Heart left ventricle (tissue), 16 donors: ENCODE results near the gene FBXW4. TPM values are rescaled to one million over a fixed set of nuclear protein-coding genes. Genes with fewer than 3 reads are reported as not detected.

ENCODE experiments used
- ATAC-seq, 4 donors: fragments of 200-7000 bp; cut with Tn5 transposase; one replicate each; pipeline ENCODE4 v1.9.1; 2020 to 2022; ENCODE audit warnings: moderate library complexity in 4 of 4, mild to moderate bottlenecking in 3 of 4, moderate number of reproducible peaks in 1 of 4
- DNase-seq, 5 donors: peaks; one replicate each; pipeline ENCODE4 v3.0.0-alpha.2; 2020
- H3K27ac ChIP-seq, 12 donors: fragments of 200-600 bp; sonication (generic) in 4 of 12; one replicate each; pipeline versions ENCODE4 v1.5.0 to v1.8.0; 2016 to 2022; ENCODE audit warnings: mild to moderate bottlenecking in 2 of 12
- H3K27me3 ChIP-seq, 9 donors: fragments of 200-600 bp; sonication (generic) in 2 of 9; one replicate each; pipeline versions ENCODE4 v1.5.1 to v1.8.0; 2016 to 2022; ENCODE audit warnings: mild to moderate bottlenecking in 3 of 9
- H3K36me3 ChIP-seq, 9 donors: fragments of 200-600 bp; sonication (generic) in 2 of 9; one replicate each; pipeline versions ENCODE4 v1.5.0 to v1.8.0; 2018 to 2022; ENCODE audit warnings: mild to moderate bottlenecking in 2 of 9
- H3K4me1 ChIP-seq, 12 donors: fragments of 200-600 bp; sonication (generic) in 4 of 12; one replicate each; pipeline versions ENCODE4 v1.5.0 to v1.8.0; 2016 to 2022; ENCODE audit warnings: mild to moderate bottlenecking in 3 of 12
- H3K4me3 ChIP-seq, 12 donors: fragments of 200-600 bp; sonication (generic) in 4 of 12; one replicate each; pipeline versions ENCODE4 v1.5.0 to v1.8.0; 2017 to 2022; ENCODE audit warnings: mild to moderate bottlenecking in 9 of 12, moderate library complexity in 4 of 12
- H3K9me3 ChIP-seq, 12 donors: fragments of 200-600 bp; sonication (generic) in 4 of 12; one replicate each; pipeline versions ENCODE4 v1.5.0 to v1.8.0; 2016 to 2022; ENCODE audit warnings: mild to moderate bottlenecking in 1 of 12
- CTCF ChIP-seq, 12 donors: fragments of 200-600 bp; sonication (generic) in 4 of 12; IDR thresholded peaks; one replicate each; pipeline versions ENCODE4 v1.5.0 to v1.8.0; 2018 to 2022; ENCODE audit warnings: antibody characterized with exemption in 12 of 12, mild to moderate bottlenecking in 5 of 12
- POLR2A ChIP-seq, 2 donors: fragments of 450-650 bp; IDR thresholded peaks; one replicate each; pipeline ENCODE4 v1.6.1; 2017; ENCODE audit warnings: antibody characterized with exemption in 2 of 2, mild to moderate bottlenecking in 2 of 2, moderate library complexity in 2 of 2
- WGBS, 4 donors: extraction: QIAGEN DNeasy Blood & Tissue Kit in 2 of 4; methylation state at CpG; one replicate each; pipeline versions ENCODE4 v1.1.5 to v1.1.7; 2013 to 2018; 5-methylcytosine and 5-hydroxymethylcytosine counted together
- intact Hi-C, 10 donors: fragments of 100-400 bp; cut with DNase I; formaldehyde crosslinking; loops; one replicate each; pipeline versions ENCODE4 v1.11.1 to v1.14.2; 2022
- polyA plus RNA-seq, 2 donors: library from polyadenylated mRNA; stranded (reverse); fragments of 200-250 nt; gene quantifications; one replicate each; pipeline ENCODE4 v1.2.3, GENCODE V29; 2013
- total RNA-seq, 9 donors: library from RNA; depleted of rRNA in 2 of 9; stranded (reverse); fragments of >200 nt in 2 of 9; fragmentation: NEBNext Ultra II Directional in 3 of 9; extraction: Animal tissue kit (Norgen Biotek cat#: 25700) in 3 of 9; gene quantifications; one replicate each; pipeline versions ENCODE4 v1.1.0 to v1.2.4, GENCODE V29; 2016 to 2023
- donor health status: ischemic (EF 13 %, LVEDD 7.1; RV severe dilation, severe dysfunction).
- donor health status: healthy with polysubstance abuse.
- donor health status: DM: no; HTN: yes; CAD: no.
- donor health status: DM: no; HTN: no; CAD: no.
- donor health status: ischemic (EF 25% LVEDD 6.9; RV normal size, moderate dysfunction).
- donor health status: ischemic (EF 25% LVEDD 5.7; RV mildly dilated, moderate dysfunction).
- donor health status: healthy.
- donor health status: DM: yes; HTN: yes; CAD: no.
- donor health status: ischemic (EF 35%, LVEDD 5.7; RV mildly dilated, moderate dysfunction).
- donor health status: nonischemic (EF 11% LVEDD 7.7; RV severe dilation, severe dysfunction).
- donor health status: DM: yes; HTN: yes; CAD: no.
- donor health status: PGD.
- donor health status: ischemic (EF 29% LVEDD 5.4; RV normal size, mild dysfunction).
- donor health status: nonischemic (EF 23%, LVEDD 6.1; RV moderate dilation, normal function).

FBXW4 gene
- total and polyA plus RNA-seq, 11 donors, result 35.8 to 116 (median 80.9) TPM

- H3K4me3 ChIP-seq, result no peak overlapping the region
- ATAC-seq (no peak), DNase-seq (no peak)
- peaks cover 0 to 60% (median 44%) of the 10 kb centered on the region in 12 donors for H3K4me1 ChIP-seq
- H3K36me3 ChIP-seq, result no peaks in the 10 kb centered on the region
- no peak overlapping the region for H3K27ac ChIP-seq
- H3K9me3 ChIP-seq, result peaks cover 0 to 3% (median 0%) of the 10 kb centered on the region in 12 donors
- TF ChIP-seq CTCF (IDR thresholded peaks at IDR 0.05) (no peak), POLR2A (IDR thresholded peaks at IDR 0.05) (no peak)
- intact Hi-C loops, result no loop called here
- no peaks in the 10 kb centered on the region for H3K27me3 ChIP-seq
- WGBS, 4 donors, result 75 to 80% (median 78%) methylated on average over 5 of the region's 5 CpGs
These were observed 8.6 kb downstream of the FBXW4 start for GRCh38 chr10:101686133-101686925.

- no peak for TF ChIP-seq POLR2A (IDR thresholded peaks at IDR 0.05)
- TF ChIP-seq CTCF (IDR thresholded peaks at IDR 0.05), result no peak
- Histone ChIP-seq H3K27ac (no peak overlapping the region), H3K9me3 (peaks cover 0 to 3% (median 0%) of the 10 kb centered on the region in 12 donors), H3K27me3 (no peaks in the 10 kb centered on the region), H3K4me3 (no peak overlapping the region), H3K4me1 (peaks cover 0 to 45% (median 30%) of the 10 kb centered on the region in 12 donors), H3K36me3 (no peaks in the 10 kb centered on the region)
- no peak for ATAC-seq
- intact Hi-C loops, result no loop called here
- DNase-seq, result no peak
- WGBS, 4 donors, result 78 to 98% (median 96%) methylated on average over 1 of the region's 1 CpG
These were observed 10.2 kb downstream of the FBXW4 start for GRCh38 chr10:101684782-101685181.

- peaks cover 0 to 39% (median 24%) of the 10 kb centered on the region in 12 donors for H3K4me1 ChIP-seq
- intact Hi-C loops, result no loop called here
- no peak overlapping the region for H3K4me3 ChIP-seq
- TF ChIP-seq CTCF (IDR thresholded peaks at IDR 0.05), result no peak
- TF ChIP-seq POLR2A (IDR thresholded peaks at IDR 0.05), result no peak
- ATAC-seq (no peak), DNase-seq (no peak)
- no peaks in the 10 kb centered on the region for H3K36me3 ChIP-seq
- no peak overlapping the region for H3K27ac ChIP-seq
- H3K9me3 ChIP-seq, result peaks cover 0 to 3% (median 0%) of the 10 kb centered on the region in 12 donors
- WGBS, 4 donors, result 92 to 98% (median 95%) methylated on average over 3 of the region's 3 CpGs
- no peaks in the 10 kb centered on the region for H3K27me3 ChIP-seq
These were observed 11.7 kb downstream of the FBXW4 start for GRCh38 chr10:101683276-101683675.

- Histone ChIP-seq H3K4me3 (no peak overlapping the region), H3K4me1 (peaks cover 0 to 38% (median 24%) of the 10 kb centered on the region in 12 donors), H3K27me3 (no peaks in the 10 kb centered on the region), H3K36me3 (peaks cover 0 to 3% (median 0%) of the 10 kb centered on the region in 9 donors), H3K9me3 (peaks cover 0 to 3% (median 0%) of the 10 kb centered on the region in 12 donors), H3K27ac (peak overlapping the region in 2 of 12 donors; percentile 3 to 47)
- 2 to 9% (median 6%) methylated on average over 2 of the region's 2 CpGs for WGBS, 4 donors
- DNase-seq (no peak), ATAC-seq (no peak)
- intact Hi-C loops, result no loop called here
- no peak for TF ChIP-seq CTCF (IDR thresholded peaks at IDR 0.05)
- TF ChIP-seq POLR2A (IDR thresholded peaks at IDR 0.05), result no peak
These were observed 12.7 kb downstream of the FBXW4 start for GRCh38 chr10:101682172-101682825.
